Stimulated activated CD4-positive, alpha-beta T cell treated with anti-CD3 and anti-CD28 coated beads, Interleukin-15, amount 100 ng/mL, for 48 hours (primary cell): ENCODE data around the gene B9D1.
A peak's percentile ranks its signal among the peaks of the same experiment; 100 is the strongest.

Source experiments
- DNase-seq, 2 donors: peaks; one replicate each; pipeline ENCODE4 v3.0.0-alpha.2; 2020; ENCODE audit warnings: low read depth in 2 of 2

The B9D1 gene

GRCh38 chr17:19362277-19363113 is at the start of gene B9D1:
Gene B9D1, minus strand, starts transcription at chr17:19362723. Its CDS starts 154 bp downstream, at chr17:19362569.
- DNase-seq, result peak; percentile 85

GRCh38 chr17:19411631-19412030 is 49.1 kb upstream of the B9D1 start:
- no peak for DNase-seq

GRCh38 chr17:19410875-19411620 is 48.5 kb upstream of the B9D1 start, which contains the start of gene RNF112:
Gene RNF112, plus strand, starts transcription at chr17:19411232. Its CDS starts 177 bp downstream, at chr17:19411409.
- no peak for DNase-seq

DNA sequence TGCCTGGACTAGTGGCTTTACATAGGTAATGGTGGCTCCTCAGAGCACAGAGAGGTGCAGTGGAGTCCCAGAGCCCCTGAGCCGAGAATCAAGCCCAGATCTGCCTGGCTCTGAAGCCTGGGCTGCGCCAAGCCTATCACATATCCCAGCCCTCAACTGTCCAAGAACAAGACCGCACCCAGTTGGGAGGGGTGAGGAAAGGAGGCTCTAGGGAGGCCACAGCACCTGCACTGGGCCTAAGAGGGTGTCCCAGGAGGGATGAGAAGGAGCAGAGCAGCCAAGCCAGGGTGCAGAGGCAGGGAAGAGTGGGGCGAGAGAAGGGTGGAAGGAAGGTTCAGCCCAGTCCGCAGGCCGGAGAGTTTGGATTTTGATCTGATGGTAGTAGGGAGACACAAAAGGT is 47.6 kb upstream of the B9D1 start:
- DNase-seq, result no peak

DNA sequence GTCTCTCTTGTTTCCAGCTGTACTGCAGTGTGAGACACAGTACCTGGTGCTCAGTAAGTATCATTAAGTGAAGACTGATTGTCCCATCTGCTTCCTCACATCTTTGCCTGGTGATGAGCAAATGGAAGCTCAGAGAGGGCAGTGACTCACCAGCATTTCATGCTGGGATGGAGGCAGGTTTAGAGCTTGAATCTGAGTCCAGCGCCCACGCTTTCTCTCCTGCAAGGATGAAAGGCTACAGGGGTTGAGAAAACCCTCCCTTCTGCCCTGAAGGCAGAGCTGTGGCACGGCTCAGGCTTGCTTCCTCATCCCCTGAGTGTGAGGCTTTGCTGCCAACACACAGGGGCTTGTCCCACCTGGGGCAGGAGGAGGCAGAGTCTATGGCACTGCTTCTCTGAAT is 47.0 kb upstream of the B9D1 start:
- DNase-seq, result peak in 1 of 2 donors; percentile 12

- DNase-seq, result no peak
Measured at GRCh38 chr17:19409066-19409465, 46.5 kb upstream of the B9D1 start.

DNA sequence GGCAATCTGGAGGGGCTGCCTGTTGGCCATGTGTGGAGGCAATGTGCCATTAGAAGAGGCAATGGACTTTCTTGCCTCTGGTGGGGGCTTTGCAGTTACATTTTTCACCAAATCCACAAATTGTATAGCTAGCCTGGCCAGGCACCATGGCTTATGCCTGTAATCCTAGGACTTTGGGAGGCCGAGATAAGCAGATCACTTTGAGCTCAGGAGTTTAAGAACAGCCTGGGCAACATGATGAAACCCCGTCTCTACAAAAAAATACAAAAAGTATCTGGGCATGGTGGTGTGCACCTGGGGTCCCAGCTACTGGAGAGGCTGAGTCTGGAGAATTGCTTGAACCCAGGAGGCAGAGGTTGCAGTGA is 45.8 kb upstream of the B9D1 start:
- no peak for DNase-seq

DNA sequence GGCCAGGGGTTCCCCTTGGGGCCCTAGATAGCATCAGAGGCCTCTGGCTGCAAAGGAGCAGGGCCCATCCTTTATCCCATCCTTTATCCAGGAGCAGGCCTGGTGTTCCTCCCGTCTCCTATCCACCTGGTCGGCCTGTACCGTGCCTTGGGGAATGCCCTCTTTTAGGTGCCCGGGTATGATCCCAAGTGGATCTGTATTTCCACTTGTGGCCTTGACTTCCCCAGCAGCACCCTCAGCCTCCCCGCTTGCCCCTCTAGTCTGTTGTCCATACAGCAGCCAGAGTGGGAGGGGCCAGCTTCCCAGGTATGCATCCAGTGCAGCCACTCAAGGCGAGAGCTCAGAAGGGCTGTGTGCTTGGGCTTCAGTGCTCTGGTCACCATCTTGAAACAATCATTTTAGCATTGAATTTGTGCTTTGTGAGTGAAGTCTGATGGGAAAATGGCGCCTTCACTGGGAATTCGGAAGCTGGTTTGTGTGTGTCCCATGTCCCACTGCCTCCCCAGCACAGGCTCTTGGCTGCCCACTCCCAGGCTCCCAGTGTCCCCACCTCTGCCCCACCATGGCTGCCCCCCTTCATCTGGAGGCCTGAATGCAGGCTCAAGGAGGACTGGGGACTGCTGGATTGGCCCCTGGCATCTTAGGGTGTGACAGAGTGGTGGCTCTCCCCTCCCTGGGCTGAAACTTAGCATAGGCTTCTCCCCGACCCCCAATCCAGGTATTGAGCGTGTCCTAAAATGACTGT is 45.2 kb upstream of the B9D1 start:
- no peak for DNase-seq

GRCh38 chr17:19405114-19405513 is 42.6 kb upstream of the B9D1 start:
- DNase-seq, result no peak

DNA sequence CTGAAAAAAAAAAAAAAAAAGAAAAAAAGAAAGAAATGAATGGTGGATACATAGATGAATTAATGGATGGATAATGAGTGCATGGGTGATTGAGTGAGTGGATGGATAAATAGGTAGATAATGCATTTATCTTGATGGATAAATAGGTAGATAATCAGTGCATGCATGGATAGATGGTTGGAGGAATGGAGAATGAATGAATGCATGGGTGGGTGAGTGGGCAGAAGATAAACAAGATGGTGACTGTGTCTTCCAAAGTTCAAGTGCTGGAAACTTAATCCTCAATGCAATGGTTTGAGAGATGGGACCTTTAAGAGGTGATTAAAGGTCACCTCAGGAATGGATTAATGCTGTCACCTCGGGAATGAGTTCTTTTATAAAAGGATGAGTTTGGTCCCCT is 41.7 kb upstream of the B9D1 start:
- no peak for DNase-seq

GRCh38 chr17:19403021-19403420 is 40.5 kb upstream of the B9D1 start:
- no peak for DNase-seq

DNA sequence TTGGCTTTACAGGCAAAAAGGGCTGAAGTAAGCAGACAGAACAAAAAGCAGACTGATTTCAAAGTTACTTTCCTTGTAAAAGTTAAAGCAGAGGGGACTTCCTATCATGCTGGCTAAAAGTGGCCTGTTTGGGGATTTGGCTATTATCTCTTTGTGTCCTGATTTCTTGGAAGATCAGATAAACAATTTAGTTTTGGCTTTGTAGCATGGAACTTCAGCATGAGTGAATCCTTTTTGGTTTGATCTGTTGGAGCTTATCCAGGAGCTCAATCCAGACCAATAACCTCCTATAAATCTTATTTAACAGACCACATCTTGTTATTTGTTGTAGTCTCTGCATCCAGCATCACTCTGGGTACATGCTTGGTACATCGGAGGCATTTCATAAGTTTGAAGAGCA is 39.6 kb upstream of the B9D1 start:
- no peak for DNase-seq

DNA sequence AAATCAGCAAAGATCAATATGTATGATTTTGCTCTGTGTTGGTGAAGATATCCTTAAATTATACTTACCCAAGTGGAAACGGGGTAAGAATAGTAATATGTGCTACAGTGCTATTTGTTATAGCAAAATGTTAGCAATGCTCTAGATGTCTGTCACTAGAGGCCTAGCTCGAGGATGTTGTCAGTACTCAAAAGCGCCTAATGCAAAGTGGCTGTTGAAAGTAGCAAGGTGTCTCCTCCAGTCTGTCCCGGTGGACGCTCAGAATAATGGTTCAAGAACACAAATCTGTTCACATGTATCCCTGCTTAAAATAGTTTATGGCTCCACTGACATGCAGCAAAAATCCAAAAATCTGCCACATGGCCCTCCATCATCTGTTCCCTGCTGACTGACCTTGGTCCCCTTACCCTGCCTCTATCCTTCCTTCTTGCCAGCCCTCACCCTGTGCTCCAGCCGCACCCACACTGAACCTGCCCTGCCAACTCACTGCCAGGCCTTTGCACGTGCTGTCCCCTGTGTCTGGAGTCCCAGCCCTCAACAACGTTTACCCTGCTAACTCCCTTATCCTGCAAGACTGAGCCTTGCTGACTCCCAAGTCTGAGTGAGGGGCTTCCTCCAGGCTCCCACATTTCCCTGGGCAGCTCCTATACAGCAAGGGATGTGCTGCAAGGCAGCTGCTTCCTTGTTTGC is 38.9 kb upstream of the B9D1 start:
- no peak for DNase-seq

- DNase-seq, result no peak
Measured at GRCh38 chr17:19399750-19400450, 37.4 kb upstream of the B9D1 start.

GRCh38 chr17:19398301-19399181 is 36.0 kb upstream of the B9D1 start:
- DNase-seq, result no peak

GRCh38 chr17:19397556-19398041 is 35.1 kb upstream of the B9D1 start:
- DNase-seq, result no peak

DNA sequence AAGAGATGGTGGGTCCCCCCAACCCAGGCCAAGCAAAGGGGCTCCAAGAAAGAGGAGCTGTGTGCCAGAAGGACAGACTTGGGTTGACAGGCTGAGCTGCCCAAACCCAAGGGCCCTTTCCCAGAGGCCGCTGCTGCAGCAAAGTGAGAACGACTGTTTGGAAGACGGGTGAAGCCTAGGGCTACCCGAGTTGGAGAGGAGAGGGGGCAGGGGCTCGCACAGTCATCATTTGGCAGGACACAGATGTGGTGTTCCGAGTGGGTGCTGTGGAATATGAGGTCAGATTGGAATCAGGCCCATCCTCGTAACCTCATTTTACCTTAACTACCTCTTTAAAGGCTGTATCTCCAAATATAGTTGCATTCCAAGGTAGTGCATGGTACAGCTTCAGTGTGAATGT is 29.8 kb upstream of the B9D1 start:
- DNase-seq, result no peak

DNA sequence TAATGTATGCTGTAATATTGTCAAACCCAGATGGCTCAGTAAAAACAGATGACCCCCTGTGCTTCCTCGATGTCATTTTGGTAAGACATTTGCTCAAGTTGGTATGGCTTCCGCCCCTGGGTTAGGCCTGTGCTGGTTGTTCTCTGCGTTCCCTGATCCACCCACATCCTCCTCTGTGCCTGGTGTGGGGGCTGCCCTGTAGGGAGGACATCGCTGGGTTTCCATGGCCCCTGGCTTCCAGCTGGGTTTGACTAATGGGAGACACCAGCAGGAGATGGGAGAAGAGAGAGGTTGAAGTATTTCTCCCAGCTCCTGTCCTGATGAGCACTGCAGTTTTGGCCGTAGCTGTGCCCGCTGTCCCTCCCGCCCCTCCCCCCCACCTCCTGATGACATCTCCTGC is 28.9 kb upstream of the B9D1 start:
- no peak for DNase-seq

DNA sequence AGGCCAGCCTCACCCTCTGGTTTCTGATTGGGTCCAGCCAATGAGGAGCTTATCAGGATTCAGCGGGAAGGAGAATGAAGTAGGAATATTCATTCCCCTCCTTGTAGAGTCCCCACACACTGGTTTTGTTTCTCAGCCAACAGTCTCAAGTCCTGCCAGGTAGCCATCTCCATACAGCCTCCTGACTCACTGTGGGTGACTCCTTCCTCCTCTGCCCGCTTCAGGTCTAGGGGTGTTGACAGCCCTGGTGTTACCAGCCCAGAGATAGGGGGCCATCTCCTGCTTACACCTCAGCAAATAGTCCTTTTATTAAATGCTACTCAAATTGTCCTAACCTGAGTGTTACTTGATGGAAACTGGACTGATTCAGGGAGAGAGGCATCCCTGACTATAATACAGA is 28.4 kb upstream of the B9D1 start:
- DNase-seq, result no peak
